GM21529 (cell line): Measurements from ENCODE around the gene TTLL9.

Source experiments
- ATAC-seq: cut with Tn5 transposase; IDR thresholded peaks from one replicate; pipeline ENCODE4 v1.9.1; 2021; ENCODE audit not compliant: unreplicated experiment

Gene TTLL9

GRCh38 chr20:31857861-31858759 lies 12.3 kb upstream of the TTLL9 start:
- ATAC-seq, result no peak

DNA sequence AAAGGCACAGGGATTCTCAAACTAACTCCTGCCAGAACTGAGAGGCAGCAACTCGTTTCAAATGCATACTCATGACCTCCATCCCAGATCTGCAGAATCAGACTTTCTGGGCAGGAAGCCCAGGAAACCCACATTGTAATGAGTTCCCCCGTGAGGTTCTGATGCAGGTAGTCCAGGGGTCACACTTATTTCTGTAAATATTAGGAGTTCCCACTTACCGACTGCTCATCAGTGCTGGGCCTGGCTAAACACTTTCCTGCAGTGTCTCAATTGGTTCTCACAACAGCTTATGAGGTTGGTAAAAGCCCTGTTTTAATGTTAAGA lies 11.7 kb upstream of the TTLL9 start:
- ATAC-seq, result no peak

GRCh38 chr20:31859266-31859997 lies 11.0 kb upstream of the TTLL9 start:
- no peak for ATAC-seq

DNA sequence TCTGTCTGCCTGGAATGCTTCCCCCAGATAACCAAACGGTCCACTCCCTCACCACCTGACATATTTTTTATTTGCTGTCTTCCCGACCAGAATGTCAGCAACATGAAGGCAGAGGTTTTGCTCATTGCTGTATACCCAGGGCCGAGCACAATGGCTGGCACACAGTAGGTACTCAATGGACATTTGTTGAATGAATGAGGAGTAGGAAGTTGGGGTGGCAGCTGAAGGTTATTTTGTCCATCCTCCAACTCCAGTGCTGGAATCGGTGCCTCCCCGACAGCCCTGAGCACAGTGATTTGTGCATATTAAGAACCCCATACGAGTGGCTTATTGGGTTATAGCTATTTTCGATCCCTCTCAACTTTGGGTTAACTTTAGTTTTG lies 10.4 kb upstream of the TTLL9 start:
- no peak for ATAC-seq

- ATAC-seq, result no peak
These were observed 9.9 kb upstream of the TTLL9 start for GRCh38 chr20:31860390-31861134.

DNA sequence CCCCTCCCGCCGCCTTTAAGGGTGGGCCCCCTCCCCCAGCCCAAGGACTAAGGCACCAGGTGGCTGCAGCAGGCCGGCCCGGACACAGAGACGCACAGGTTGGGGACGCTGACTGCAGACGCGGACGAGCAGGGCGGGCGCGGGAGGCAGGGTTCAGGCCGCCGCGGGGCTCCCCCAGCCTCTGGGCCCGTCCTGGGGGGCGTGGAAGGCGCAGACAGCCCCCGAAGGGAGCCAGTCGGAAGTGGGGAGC lies 9.4 kb upstream of the TTLL9 start:
- no peak for ATAC-seq

DNA sequence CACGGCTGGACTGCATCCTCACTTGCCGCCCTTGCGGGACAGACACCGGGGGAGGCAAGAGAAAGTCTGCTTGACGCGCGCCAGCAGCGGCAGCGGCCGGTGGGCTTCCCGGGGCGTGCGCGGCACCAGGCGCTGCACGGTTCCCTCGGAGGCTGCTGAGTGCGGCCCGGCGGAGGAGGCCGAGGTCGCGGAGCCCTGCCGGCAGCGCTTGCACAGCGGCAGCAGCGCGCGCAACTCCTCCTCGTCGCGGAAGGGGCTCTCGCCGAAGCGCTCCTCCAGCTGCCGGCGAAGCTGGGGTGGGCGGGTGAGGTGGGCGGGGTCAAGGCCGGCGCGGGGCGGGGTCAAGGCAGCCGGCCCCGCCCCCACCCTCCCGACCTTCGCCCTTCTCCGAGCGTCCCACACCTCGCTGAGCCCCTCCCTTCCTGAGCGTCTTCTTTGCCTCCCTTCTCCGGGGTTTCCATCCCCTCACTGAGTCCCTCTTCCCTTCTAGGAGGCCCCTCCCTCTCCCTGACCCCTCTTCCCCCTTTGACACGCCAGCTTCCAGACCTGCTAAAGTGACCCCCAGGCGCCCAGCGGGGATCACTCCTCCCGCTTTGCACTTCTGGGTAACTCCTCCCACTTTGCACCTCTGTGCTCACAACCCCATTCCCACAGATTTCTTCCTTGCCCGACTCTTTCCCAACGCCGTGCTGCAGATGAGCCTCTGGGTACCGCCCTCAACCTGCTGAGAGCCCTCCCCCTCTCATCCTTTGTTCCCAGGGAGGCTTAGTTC lies 8.9 kb upstream of the TTLL9 start:
- ATAC-seq, result no peak

- no peak for ATAC-seq
These were observed 8.3 kb upstream of the TTLL9 start for GRCh38 chr20:31862157-31862470.

GRCh38 chr20:31862506-31862905 lies 7.9 kb upstream of the TTLL9 start:
- ATAC-seq, result no peak

- ATAC-seq, result no peak
These were observed 6.9 kb upstream of the TTLL9 start for GRCh38 chr20:31863296-31864085.

GRCh38 chr20:31864521-31865400 lies 5.7 kb upstream of the TTLL9 start:
- no peak for ATAC-seq

GRCh38 chr20:31866221-31866620 lies 4.2 kb upstream of the TTLL9 start:
- ATAC-seq, result no peak

GRCh38 chr20:31868853-31869672 lies 1.4 kb upstream of the TTLL9 start:
- ATAC-seq, result no peak

DNA sequence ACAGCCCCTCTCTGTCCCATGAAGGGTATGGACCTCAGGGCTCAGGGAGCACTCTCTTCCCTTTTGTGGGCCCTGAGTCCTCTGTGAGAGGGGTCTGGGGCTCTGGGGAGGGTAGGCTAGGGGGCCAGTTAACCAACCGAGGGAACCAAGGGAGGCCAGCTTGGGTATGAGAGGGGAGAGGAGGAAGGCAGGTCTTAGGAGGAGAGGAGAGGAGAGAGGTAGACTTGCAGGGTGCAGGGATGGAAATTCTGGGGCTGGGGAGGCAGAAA lies 827 bp upstream of the TTLL9 start:
- ATAC-seq, result no peak

GRCh38 chr20:31870726-31871617 lies 538 bp downstream of the TTLL9 start:
- ATAC-seq, result no peak

DNA sequence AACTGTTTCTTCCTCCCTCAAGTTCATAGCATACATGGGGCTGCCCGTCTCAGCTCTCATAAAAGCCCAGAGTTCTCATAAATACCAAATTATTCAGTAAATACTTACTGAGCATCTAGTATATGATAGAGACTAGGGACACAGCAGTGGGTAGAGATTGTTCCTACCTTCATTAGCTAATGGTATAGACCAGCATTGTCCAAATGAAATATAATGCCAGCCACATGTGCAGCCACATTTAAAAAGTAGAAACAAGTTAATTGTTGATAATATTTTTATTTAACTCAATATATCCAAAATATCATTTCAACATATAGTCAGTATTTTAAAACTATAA lies 1.2 kb downstream of the TTLL9 start:
- ATAC-seq, result no peak

- ATAC-seq, result no peak
These were observed 2.0 kb downstream of the TTLL9 start for GRCh38 chr20:31872406-31872805.

- no peak for ATAC-seq
These were observed 5.2 kb downstream of the TTLL9 start for GRCh38 chr20:31875671-31876070.
